ENCODE measurements around the gene BRD3. TPM values are rescaled to one million over a fixed set of nuclear protein-coding genes. Genes with fewer than 3 reads are reported as not detected.

Gene BRD3
- total RNA-seq, 1 experiment from 2014 or later = 25.6 TPM

DNA sequence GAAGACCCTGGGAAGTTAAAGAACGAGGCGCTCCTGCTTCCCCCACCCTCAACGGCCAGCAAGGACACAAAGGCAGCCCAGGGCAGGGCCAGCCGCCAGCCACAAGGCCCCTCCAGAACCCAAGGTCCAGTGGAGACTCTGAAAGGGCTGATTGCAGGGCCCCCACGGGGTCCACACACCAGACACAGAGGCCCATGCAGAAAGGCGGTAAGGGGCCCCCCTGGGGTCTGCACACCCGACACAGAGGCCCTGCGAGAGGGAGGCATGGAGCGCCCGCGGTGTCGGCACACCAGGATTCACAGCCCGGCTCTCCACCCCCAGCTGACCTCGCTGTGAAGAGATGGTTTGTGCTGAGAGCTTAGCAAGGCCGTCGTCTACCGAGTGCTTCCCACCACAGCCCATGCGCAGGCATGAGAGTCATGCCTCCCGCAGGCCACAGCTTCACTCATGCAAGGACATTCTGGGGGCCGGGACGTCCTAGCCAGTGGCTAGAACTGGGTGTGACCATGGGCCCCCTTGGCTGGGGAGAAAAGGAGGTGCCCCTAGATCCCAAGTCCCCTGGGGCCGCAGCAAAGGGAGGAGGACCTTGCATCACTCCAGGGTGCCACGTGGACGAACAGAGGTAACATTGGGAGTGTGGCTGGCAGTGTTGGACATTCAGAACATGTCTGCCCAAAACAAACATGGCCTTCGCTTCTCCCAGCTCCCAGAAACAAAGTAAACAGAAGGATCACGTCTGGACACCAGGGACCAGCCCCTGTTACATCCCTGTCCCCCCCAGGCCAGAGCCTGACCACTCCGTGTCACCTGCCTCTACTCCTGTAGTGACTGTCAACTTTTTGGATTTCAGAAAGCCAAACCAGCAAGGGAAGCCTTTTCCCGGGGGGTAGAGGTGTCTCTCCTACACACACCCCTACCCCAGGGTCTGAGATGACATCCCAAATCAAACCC, 9.8 kb downstream of the BRD3 start:
- BruUV-seq (replicated peaks) = no TSS peak
- intact Hi-C loops (cut with micrococcal nuclease) = loop anchor here (5.0 kb wide), 1 partner anchor 39 kb away; no protein-coding TSS in a partner anchor
- no peak for DNase-seq (ENCODE audit: unreplicated experiment)
- H3K36me3 Mint-ChIP-seq (ENCODE audit: insufficient read depth, unreplicated experiment) = peaks cover 30% of the 10 kb centered on the region
- POLR2A ChIA-PET = interaction anchor here (1.0 to 2.8 kb wide), 2 partner anchors 8 to 19 kb away, joined by 4 to 46 read pairs; no protein-coding TSS in a partner anchor
- H3K9me3 Mint-ChIP-seq (ENCODE audit: unreplicated experiment) = no peaks in the 10 kb centered on the region
- H3K27ac Mint-ChIP-seq (ENCODE audit: low read depth, unreplicated experiment) = no peak overlapping the region
- no peak for TF ChIP-seq CTCF (IDR thresholded peaks at IDR 0.05; ENCODE audit: unreplicated experiment)
- H3K27me3 Mint-ChIP-seq (ENCODE audit: insufficient read depth, unreplicated experiment) = no peaks in the 10 kb centered on the region
- CTCF ChIA-PET = interaction anchor here (1.2 kb wide), 1 partner anchor 275 kb away, joined by 3 read pairs; no protein-coding TSS in a partner anchor
- peaks cover 37% of the 10 kb centered on the region for H3K4me1 Mint-ChIP-seq (ENCODE audit: insufficient read depth, unreplicated experiment)
- no peak overlapping the region for H3K4me3 Mint-ChIP-seq (ENCODE audit: unreplicated experiment)

GRCh38 chr9:134057307-134057657, 10.5 kb downstream of the BRD3 start:
- CTCF ChIA-PET = interaction anchor here (1.3 kb wide), 1 partner anchor 8 kb away, joined by 6 read pairs; no protein-coding TSS in a partner anchor

DNA sequence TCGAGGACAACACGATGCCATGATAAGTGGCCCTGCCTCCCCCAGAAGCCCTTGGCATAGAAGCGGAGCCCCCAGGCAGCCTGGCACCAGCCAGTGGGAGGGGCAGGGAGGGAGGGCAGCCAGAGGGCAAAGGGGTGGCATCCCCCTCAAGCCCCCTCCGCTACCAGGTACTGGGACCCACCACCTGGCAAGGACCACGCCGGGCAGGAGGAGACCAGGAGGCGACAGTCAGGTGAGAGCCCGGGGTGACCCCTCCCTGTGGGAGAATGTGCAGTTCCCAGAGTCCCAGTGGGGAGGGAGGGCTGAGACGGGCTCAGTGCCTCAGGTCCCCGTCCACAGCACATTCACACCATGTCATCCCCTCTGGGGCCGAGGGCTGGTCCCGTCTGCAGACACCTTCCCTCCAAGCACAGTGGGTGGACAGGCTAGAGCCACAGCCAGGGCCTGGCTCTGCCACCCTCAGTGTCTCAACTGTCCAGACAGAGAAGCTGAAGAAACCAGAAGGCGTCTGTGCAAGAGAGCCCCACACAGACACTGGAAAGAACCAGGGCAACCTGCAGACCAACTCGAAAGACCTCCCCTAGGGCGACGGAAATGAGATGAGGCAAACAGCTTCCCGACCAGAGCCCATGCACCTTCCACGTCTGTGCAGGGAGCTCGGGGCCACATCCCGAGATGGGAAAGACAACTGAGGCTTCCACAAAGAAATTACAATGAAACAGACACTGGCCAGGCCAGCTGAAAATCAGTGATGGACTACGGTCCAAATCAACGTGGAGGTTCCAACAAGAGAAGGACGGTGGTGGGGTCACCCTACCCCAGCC, 11.1 kb downstream of the BRD3 start:
- intact Hi-C loops (cut with micrococcal nuclease) = loop anchor here (5.0 kb wide), 1 partner anchor 41 kb away; no protein-coding TSS in a partner anchor
- peak overlapping the region; percentile 57 for H3K4me3 Mint-ChIP-seq (ENCODE audit: unreplicated experiment)
- peaks cover 36% of the 10 kb centered on the region for H3K36me3 Mint-ChIP-seq (ENCODE audit: insufficient read depth, unreplicated experiment)
- peak overlapping the region; percentile 85 for H3K27ac Mint-ChIP-seq (ENCODE audit: low read depth, unreplicated experiment)
- H3K9me3 Mint-ChIP-seq (ENCODE audit: unreplicated experiment) = no peaks in the 10 kb centered on the region
- TF ChIP-seq CTCF (IDR thresholded peaks at IDR 0.05; ENCODE audit: unreplicated experiment) = no peak
- ChIA-PET POLR2A (interaction anchor here (0.6 to 2.8 kb wide), 13 partner anchors 9 to 228 kb away, joined by 3 to 46 read pairs (median 4); partner anchors contain the start of genes BRD3OS and WDR5), CTCF (interaction anchor here (0.9 to 1.3 kb wide), 4 partner anchors 9 to 276 kb away, joined by 3 to 6 read pairs (median 4); no protein-coding TSS in a partner anchor)
- no TSS peak for BruUV-seq (replicated peaks)
- H3K4me1 Mint-ChIP-seq (ENCODE audit: insufficient read depth, unreplicated experiment) = peaks cover 37% of the 10 kb centered on the region
- no peaks in the 10 kb centered on the region for H3K27me3 Mint-ChIP-seq (ENCODE audit: insufficient read depth, unreplicated experiment)
- DNase-seq (ENCODE audit: unreplicated experiment) = peak; percentile 3

More at GRCh38 chr9:134057307-134057657, 10.5 kb downstream of the BRD3 start:
- Mint-ChIP-seq H3K4me3 (ENCODE audit: unreplicated experiment) (peak overlapping the region; percentile 57), H3K4me1 (ENCODE audit: insufficient read depth, unreplicated experiment) (peaks cover 37% of the 10 kb centered on the region), H3K27me3 (ENCODE audit: insufficient read depth, unreplicated experiment) (no peaks in the 10 kb centered on the region), H3K36me3 (ENCODE audit: insufficient read depth, unreplicated experiment) (peaks cover 32% of the 10 kb centered on the region), H3K9me3 (ENCODE audit: unreplicated experiment) (no peaks in the 10 kb centered on the region), H3K27ac (ENCODE audit: low read depth, unreplicated experiment) (peak overlapping the region; percentile 85)
- POLR2A ChIA-PET = interaction anchor here (2.8 kb wide), 1 partner anchor 8 kb away, joined by 46 read pairs; no protein-coding TSS in a partner anchor
- intact Hi-C loops (cut with micrococcal nuclease) = loop anchor here (5.0 kb wide), 1 partner anchor 40 kb away; no protein-coding TSS in a partner anchor
- DNase-seq (ENCODE audit: unreplicated experiment) = no peak
- TF ChIP-seq CTCF (IDR thresholded peaks at IDR 0.05; ENCODE audit: unreplicated experiment) = no peak
- BruUV-seq (replicated peaks) = no TSS peak
